Skeletal muscle cell (primary cell): Measurements from ENCODE around the gene CD164.
"Not testable (repeated sequence)": the region's sequence is repeated elsewhere in the genome, so short reads cannot be mapped to it uniquely, and the experiment has no call there.

Experiments
- DNase-seq: peaks from one replicate; pipeline ENCODE4 v3.0.0-alpha.2; 2010; ENCODE audit warnings: low read depth
- H3K4me3 ChIP-seq: 2 replicates; pipeline ENCODE4 v1.5.1; 2011; ENCODE audit warnings: low read depth, mild to moderate bottlenecking, control low read depth, low read length, moderate library complexity

Gene CD164

GRCh38 chr6:109379711-109380110 is 2.6 kb downstream of the CD164 start:
- DNase-seq: no peak
- H3K4me3 ChIP-seq: peak overlapping the region; percentile 93

- H3K4me3 ChIP-seq: no peak overlapping the region
- DNase-seq: no peak
These were observed 4.5 kb downstream of the CD164 start for GRCh38 chr6:109377717-109378116.

GRCh38 chr6:109374326-109374892 is 7.9 kb downstream of the CD164 start:
- no peak for DNase-seq
- no peak overlapping the region for H3K4me3 ChIP-seq

- DNase-seq: no peak
These were observed 8.5 kb downstream of the CD164 start for GRCh38 chr6:109373762-109374161.

GRCh38 chr6:109373331-109373730 is 8.9 kb downstream of the CD164 start:
- no peak for DNase-seq
- no peak overlapping the region for H3K4me3 ChIP-seq

More at GRCh38 chr6:109373762-109374161, 8.5 kb downstream of the CD164 start:
- H3K4me3 ChIP-seq: no peak overlapping the region

- H3K4me3 ChIP-seq: no peak overlapping the region
- no peak for DNase-seq
These were observed 10.1 kb downstream of the CD164 start for GRCh38 chr6:109372130-109372529.

- H3K4me3 ChIP-seq: no peak overlapping the region
These were observed 11.5 kb downstream of the CD164 start for GRCh38 chr6:109370792-109371191.

GRCh38 chr6:109370336-109370735 is 11.9 kb downstream of the CD164 start:
- DNase-seq: no peak
- no peak overlapping the region for H3K4me3 ChIP-seq

More at GRCh38 chr6:109370792-109371191, 11.5 kb downstream of the CD164 start:
- no peak for DNase-seq

GRCh38 chr6:109369728-109370127 is 12.5 kb downstream of the CD164 start:
- DNase-seq: no peak
- no peak overlapping the region for H3K4me3 ChIP-seq

GRCh38 chr6:109364382-109365078 is 17.7 kb downstream of the CD164 start:
- not testable (repeated sequence) for H3K4me3 ChIP-seq, DNase-seq

GRCh38 chr6:109363753-109364152 is 18.5 kb downstream of the CD164 start:
- no peak for DNase-seq
- H3K4me3 ChIP-seq: no peak overlapping the region

- no peak overlapping the region for H3K4me3 ChIP-seq
- DNase-seq: no peak
These were observed 20.0 kb downstream of the CD164 start for GRCh38 chr6:109362102-109362884.

GRCh38 chr6:109360791-109361190 is 21.5 kb downstream of the CD164 start:
- DNase-seq: no peak
- H3K4me3 ChIP-seq: no peak overlapping the region

- no peak for DNase-seq
- H3K4me3 ChIP-seq: no peak overlapping the region
These were observed 22.0 kb downstream of the CD164 start for GRCh38 chr6:109360281-109360680.

GRCh38 chr6:109359248-109359647 is 23.0 kb downstream of the CD164 start:
- DNase-seq: no peak
- no peak overlapping the region for H3K4me3 ChIP-seq

- no peak overlapping the region for H3K4me3 ChIP-seq
- no peak for DNase-seq
These were observed 24.1 kb downstream of the CD164 start for GRCh38 chr6:109358204-109358603.

GRCh38 chr6:109356237-109356636 is 26.0 kb downstream of the CD164 start:
- no peak for DNase-seq
- H3K4me3 ChIP-seq: no peak overlapping the region

- DNase-seq: peak; percentile 16
- H3K4me3 ChIP-seq: no peak overlapping the region
These were observed 30.8 kb downstream of the CD164 start for GRCh38 chr6:109351231-109352130.

- peak; percentile 43 for DNase-seq
- no peak overlapping the region for H3K4me3 ChIP-seq
These were observed 32.8 kb downstream of the CD164 start for GRCh38 chr6:109349419-109349987.
